OCI-LY3 (cell line): ENCODE data around the gene PCMT1.

ENCODE experiments used
- EZH2phosphoT487 ChIP-seq: fragments of 200-600 bp; shearing (Covaris generic); IDR thresholded peaks from 2 replicates; pipeline ENCODE4 v1.6.1; 2018; ENCODE audit warnings: antibody characterized with exemption, mixed run types, low read depth
- TF ChIP-seq, protein P1 (sequence below): fragments of 200-600, 300-600 bp; sonication (generic); IDR thresholded peaks from 2 replicates; pipeline ENCODE4 v1.5.1; 2014; ENCODE audit warnings: antibody characterized with exemption, low read length, low read depth

- TF ChIP-seq, protein P1, sequence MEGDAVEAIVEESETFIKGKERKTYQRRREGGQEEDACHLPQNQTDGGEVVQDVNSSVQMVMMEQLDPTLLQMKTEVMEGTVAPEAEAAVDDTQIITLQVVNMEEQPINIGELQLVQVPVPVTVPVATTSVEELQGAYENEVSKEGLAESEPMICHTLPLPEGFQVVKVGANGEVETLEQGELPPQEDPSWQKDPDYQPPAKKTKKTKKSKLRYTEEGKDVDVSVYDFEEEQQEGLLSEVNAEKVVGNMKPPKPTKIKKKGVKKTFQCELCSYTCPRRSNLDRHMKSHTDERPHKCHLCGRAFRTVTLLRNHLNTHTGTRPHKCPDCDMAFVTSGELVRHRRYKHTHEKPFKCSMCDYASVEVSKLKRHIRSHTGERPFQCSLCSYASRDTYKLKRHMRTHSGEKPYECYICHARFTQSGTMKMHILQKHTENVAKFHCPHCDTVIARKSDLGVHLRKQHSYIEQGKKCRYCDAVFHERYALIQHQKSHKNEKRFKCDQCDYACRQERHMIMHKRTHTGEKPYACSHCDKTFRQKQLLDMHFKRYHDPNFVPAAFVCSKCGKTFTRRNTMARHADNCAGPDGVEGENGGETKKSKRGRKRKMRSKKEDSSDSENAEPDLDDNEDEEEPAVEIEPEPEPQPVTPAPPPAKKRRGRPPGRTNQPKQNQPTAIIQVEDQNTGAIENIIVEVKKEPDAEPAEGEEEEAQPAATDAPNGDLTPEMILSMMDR: no peak
- no peak for TF ChIP-seq EZH2phosphoT487
These were observed 37.8 kb upstream of the PCMT1 start for GRCh38 chr6:149711711-149712110.
